Endometrial microvascular endothelial cells (primary cell): Measurements from ENCODE around the gene DGLUCY. TPM values are rescaled to one million over a fixed set of nuclear protein-coding genes. Genes with fewer than 3 reads are reported as not detected.
"Not testable (repeated sequence)": the region's sequence is repeated elsewhere in the genome, so short reads cannot be mapped to it uniquely, and the experiment has no call there.

ENCODE experiments used
- in situ Hi-C: cut with HindIII; loops from 2 replicates; pipeline ENCODE4 v1.10.0; 2017; ENCODE audit warnings: low sequenced_read_pairs, low pct_unique_long_range_greater_than_20kb; ENCODE audit errors: inconsistent ontology term
- total RNA-seq: library from RNA; depleted of rRNA; stranded (reverse); fragments of >200 nt; gene quantifications from one replicate; pipeline ENCODE4 v1.2.3, GENCODE V29; 2015; ENCODE audit errors: inconsistent ontology term

Gene DGLUCY
- total RNA-seq, 1 donor from 2014 or later = 36.8 TPM

GRCh38 chr14:91156142-91156666 is 42.3 kb downstream of the DGLUCY start:
- in situ Hi-C loops = loop anchor here (25.0 kb wide), 1 partner anchor 131 kb away; no protein-coding TSS in a partner anchor

GRCh38 chr14:91156877-91157276 is 43.0 kb downstream of the DGLUCY start:
- in situ Hi-C loops = loop anchor here (25.0 kb wide), 1 partner anchor 130 kb away; no protein-coding TSS in a partner anchor

- in situ Hi-C loops = loop anchor here (25.0 kb wide), 1 partner anchor 129 kb away; no protein-coding TSS in a partner anchor
Observed at GRCh38 chr14:91158091-91158790, 44.4 kb downstream of the DGLUCY start.

- in situ Hi-C loops = loop anchor here (25.0 kb wide), 1 partner anchor 128 kb away; no protein-coding TSS in a partner anchor
Observed at GRCh38 chr14:91159182-91159581, 45.3 kb downstream of the DGLUCY start.

- in situ Hi-C loops = loop anchor here (25.0 kb wide), 1 partner anchor 127 kb away; no protein-coding TSS in a partner anchor
Observed at GRCh38 chr14:91159906-91160305, 46.0 kb downstream of the DGLUCY start.

- in situ Hi-C loops = loop anchor here (25.0 kb wide), 1 partner anchor 124 kb away; no protein-coding TSS in a partner anchor
Observed at GRCh38 chr14:91163316-91163715, 49.4 kb downstream of the DGLUCY start.

GRCh38 chr14:91164676-91165075 is 50.8 kb downstream of the DGLUCY start:
- in situ Hi-C loops = loop anchor here (25.0 kb wide), 1 partner anchor 123 kb away; no protein-coding TSS in a partner anchor

- in situ Hi-C loops = loop anchor here (25.0 kb wide), 1 partner anchor 120 kb away; no protein-coding TSS in a partner anchor
Observed at GRCh38 chr14:91167380-91167770, 53.5 kb downstream of the DGLUCY start.

GRCh38 chr14:91169951-91170350 is 56.1 kb downstream of the DGLUCY start:
- in situ Hi-C loops = loop anchor here (25.0 kb wide), 1 partner anchor 117 kb away; no protein-coding TSS in a partner anchor

GRCh38 chr14:91170504-91171121 is 56.7 kb downstream of the DGLUCY start:
- in situ Hi-C loops = loop anchor here (25.0 kb wide), 1 partner anchor 117 kb away; no protein-coding TSS in a partner anchor

- in situ Hi-C loops = loop anchor here (25.0 kb wide), 1 partner anchor 116 kb away; no protein-coding TSS in a partner anchor
Observed at GRCh38 chr14:91171291-91171690, 57.4 kb downstream of the DGLUCY start.

- in situ Hi-C loops = loop anchor here (25.0 kb wide), 1 partner anchor 114 kb away; no protein-coding TSS in a partner anchor
Observed at GRCh38 chr14:91173221-91173670, 59.4 kb downstream of the DGLUCY start.

- in situ Hi-C loops = loop anchor here (25.0 kb wide), 1 partner anchor 113 kb away; no protein-coding TSS in a partner anchor
Observed at GRCh38 chr14:91173904-91174303, 60.0 kb downstream of the DGLUCY start.

- in situ Hi-C loops = no loop called here
Observed at GRCh38 chr14:91175291-91176201, 61.7 kb downstream of the DGLUCY start.

GRCh38 chr14:91177073-91178034 is 63.5 kb downstream of the DGLUCY start:
- in situ Hi-C loops = no loop called here

GRCh38 chr14:91180611-91181010 is 66.7 kb downstream of the DGLUCY start:
- in situ Hi-C loops = no loop called here

- in situ Hi-C loops = not testable (repeated sequence)
Observed at GRCh38 chr14:91182753-91183152, 68.9 kb downstream of the DGLUCY start.
